ENCODE data around the gene IRF6.

The IRF6 gene

DNA sequence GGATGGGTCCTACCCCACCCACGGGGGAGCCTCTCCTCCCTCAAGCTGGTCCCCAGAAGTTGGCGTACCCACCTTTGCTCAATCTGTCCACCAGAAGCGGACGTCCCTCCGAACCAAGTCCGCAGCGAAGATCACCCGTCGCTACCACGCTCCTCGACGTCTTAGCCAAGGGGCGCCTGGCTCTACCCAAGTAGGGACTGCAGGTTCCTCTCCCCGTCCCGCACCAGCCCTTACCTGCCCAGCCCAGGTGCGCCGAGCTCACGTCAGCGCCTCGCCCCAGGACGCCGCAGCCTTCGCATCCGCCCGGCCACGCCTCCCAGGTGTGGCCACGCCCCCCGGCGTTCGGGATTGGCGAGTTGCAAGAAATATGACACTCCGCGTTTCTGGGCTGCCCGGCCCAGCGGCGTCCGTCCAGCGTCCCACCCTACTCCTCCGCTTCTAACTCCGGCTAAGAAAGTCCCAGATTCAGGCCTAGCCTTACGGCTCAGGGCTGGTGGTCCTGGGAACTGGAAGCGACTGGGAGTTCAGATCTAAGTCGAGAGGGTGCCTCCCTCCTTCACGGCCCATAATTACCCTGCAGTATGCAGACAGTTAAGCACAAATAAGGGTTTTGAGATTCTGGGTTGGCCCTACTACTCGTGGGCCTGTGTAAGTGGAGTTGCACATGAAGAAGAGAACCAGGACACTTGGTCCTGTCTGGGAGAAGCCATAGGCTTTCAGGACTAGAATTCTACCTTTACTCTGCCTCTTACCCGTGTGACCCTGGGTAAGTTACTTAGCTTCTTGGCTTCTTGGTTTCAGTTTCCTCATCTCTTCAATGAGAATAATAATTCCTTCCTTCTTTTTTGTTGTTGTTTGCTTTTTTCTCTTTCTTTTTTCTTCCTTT lies at the start of gene IRF6:
IRF6 (minus strand) TSS at position 268 of the 886 bp plus-strand sequence. CDS start 4,729 bp downstream, outside the sequence.
- H3K4me3 ChIP-seq (ENCODE audit: low read depth in 1 of 2, low read length in 2 of 2) = peak within 1 kb of the TSS in 1 of 2 donors; percentile 16
- no peaks in the 10 kb centered on the region for H3K27me3 ChIP-seq (ENCODE audit: control insufficient read depth in 1 of 2, insufficient read depth in 2 of 2, low read length in 2 of 2)
- H3K9me3 ChIP-seq (ENCODE audit: low read length) = no peaks in the 10 kb centered on the region
- H3K9ac ChIP-seq (ENCODE audit: low read length) = no peak within 1 kb of the TSS
- H3K4me1 ChIP-seq (ENCODE audit: insufficient read depth, low read length) = peaks cover 7% of the 10 kb centered on the region
- no peaks in the 10 kb centered on the region for H3K36me3 ChIP-seq (ENCODE audit: insufficient read depth, low read length)
- H3K27ac ChIP-seq (ENCODE audit: low read depth, low read length) = no peak within 1 kb of the TSS

DNA sequence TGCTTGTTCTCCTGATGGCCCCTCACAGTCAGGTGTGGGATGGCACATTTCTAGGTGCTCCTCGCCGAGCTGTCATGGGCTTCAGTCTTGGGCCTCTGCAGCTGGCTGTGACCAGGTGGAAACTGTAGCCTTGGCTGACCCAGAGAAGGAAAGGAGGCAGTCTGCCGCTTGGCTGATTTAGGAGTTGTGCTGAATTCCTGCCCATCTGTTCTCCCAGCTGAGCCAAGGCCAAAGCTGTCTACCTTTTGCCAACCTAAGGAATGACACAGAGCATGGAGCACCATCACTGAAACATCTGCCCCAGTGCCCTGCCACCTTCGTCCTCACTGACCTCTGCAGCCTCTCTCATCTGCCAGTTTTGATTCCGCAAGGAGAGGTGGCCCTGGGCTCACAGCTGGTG lies 49.7 kb upstream of the IRF6 start:
- Histone ChIP-seq H3K36me3 (ENCODE audit: insufficient read depth, low read length) (peaks cover 25% of the 10 kb centered on the region), H3K9ac (ENCODE audit: low read length) (no peak overlapping the region), H3K27me3 (ENCODE audit: control insufficient read depth in 1 of 2, insufficient read depth in 2 of 2, low read length in 2 of 2) (no peaks in the 10 kb centered on the region), H3K4me1 (ENCODE audit: insufficient read depth, low read length) (no peaks in the 10 kb centered on the region), H3K4me3 (ENCODE audit: low read depth in 1 of 2, low read length in 2 of 2) (no peak overlapping the region), H3K27ac (ENCODE audit: low read depth, low read length) (no peak overlapping the region), H3K9me3 (ENCODE audit: low read length) (no peaks in the 10 kb centered on the region)

DNA sequence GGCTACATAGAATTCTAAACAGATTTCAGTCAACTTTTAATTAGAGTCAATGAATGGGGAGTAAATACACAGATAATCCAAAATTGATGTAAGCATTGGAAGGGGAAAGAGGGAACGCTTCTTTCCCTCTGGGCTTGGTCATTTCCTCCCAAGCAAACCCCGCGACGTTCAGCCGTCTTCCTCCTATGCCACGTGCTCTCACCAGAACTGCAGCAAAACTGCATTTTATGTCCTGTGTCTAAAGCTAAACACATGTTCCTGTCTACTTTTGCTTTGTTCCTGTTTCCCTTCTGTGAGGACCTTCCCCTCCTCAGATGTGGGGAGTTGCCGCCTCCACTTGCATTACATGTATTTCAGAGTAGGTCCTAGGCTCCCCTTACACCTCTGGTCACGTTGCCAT lies 49.1 kb upstream of the IRF6 start:
- Histone ChIP-seq H3K9ac (ENCODE audit: low read length) (no peak overlapping the region), H3K27me3 (ENCODE audit: control insufficient read depth in 1 of 2, insufficient read depth in 2 of 2, low read length in 2 of 2) (no peaks in the 10 kb centered on the region), H3K36me3 (ENCODE audit: insufficient read depth, low read length) (peaks cover 25% of the 10 kb centered on the region), H3K4me1 (ENCODE audit: insufficient read depth, low read length) (no peaks in the 10 kb centered on the region), H3K9me3 (ENCODE audit: low read length) (no peaks in the 10 kb centered on the region), H3K4me3 (ENCODE audit: low read depth in 1 of 2, low read length in 2 of 2) (no peak overlapping the region), H3K27ac (ENCODE audit: low read depth, low read length) (no peak overlapping the region)

DNA sequence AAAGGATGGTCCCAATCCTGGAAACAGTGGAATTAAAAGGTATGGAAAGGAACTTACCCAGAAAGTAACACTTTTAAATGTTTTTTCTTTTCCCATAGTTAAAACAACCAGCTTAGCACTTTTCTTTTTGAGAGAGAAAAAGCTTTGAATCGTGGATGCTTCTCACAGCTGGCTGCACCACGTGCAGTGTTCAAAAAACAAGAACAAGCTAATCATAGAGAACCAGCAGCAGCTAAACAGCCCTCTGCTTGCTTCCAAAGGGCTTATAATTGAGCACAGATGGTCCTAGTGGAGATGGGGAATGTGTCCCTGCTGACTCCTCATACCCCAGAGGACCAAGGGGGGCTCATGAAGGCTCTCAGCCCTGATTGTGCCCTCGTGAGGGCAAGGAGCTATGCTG lies 48.3 kb upstream of the IRF6 start:
- H3K27ac ChIP-seq (ENCODE audit: low read depth, low read length) = no peak overlapping the region
- H3K4me1 ChIP-seq (ENCODE audit: insufficient read depth, low read length) = no peaks in the 10 kb centered on the region
- no peak overlapping the region for H3K9ac ChIP-seq (ENCODE audit: low read length)
- no peak overlapping the region for H3K4me3 ChIP-seq (ENCODE audit: low read depth in 1 of 2, low read length in 2 of 2)
- peaks cover 29% of the 10 kb centered on the region for H3K36me3 ChIP-seq (ENCODE audit: insufficient read depth, low read length)
- H3K9me3 ChIP-seq (ENCODE audit: low read length) = no peaks in the 10 kb centered on the region
- H3K27me3 ChIP-seq (ENCODE audit: control insufficient read depth in 1 of 2, insufficient read depth in 2 of 2, low read length in 2 of 2) = no peaks in the 10 kb centered on the region

DNA sequence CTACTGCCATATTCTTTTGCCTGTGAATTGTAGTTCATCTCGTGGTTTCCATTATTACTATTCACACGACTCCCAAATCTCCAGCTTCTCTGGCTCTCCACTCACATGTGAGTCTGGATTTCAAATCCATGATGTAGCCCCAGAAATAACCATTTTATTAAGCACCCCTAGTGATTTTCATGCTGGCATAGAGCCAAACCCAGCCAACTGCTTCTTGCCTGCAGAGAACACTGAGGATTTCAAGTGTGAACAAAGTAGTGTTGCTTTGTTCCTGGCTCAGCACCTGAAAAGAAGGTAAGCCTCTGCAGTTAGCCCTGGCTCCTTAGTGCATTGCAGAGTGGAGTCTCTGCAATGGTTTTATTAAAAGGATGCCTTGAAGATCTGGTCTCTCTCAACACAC lies 47.7 kb upstream of the IRF6 start:
- H3K27ac ChIP-seq (ENCODE audit: low read depth, low read length) = no peak overlapping the region
- H3K9me3 ChIP-seq (ENCODE audit: low read length) = no peaks in the 10 kb centered on the region
- no peak overlapping the region for H3K4me3 ChIP-seq (ENCODE audit: low read depth in 1 of 2, low read length in 2 of 2)
- H3K36me3 ChIP-seq (ENCODE audit: insufficient read depth, low read length) = peaks cover 34% of the 10 kb centered on the region
- H3K27me3 ChIP-seq (ENCODE audit: control insufficient read depth in 1 of 2, insufficient read depth in 2 of 2, low read length in 2 of 2) = no peaks in the 10 kb centered on the region
- no peak overlapping the region for H3K9ac ChIP-seq (ENCODE audit: low read length)
- H3K4me1 ChIP-seq (ENCODE audit: insufficient read depth, low read length) = no peaks in the 10 kb centered on the region

DNA sequence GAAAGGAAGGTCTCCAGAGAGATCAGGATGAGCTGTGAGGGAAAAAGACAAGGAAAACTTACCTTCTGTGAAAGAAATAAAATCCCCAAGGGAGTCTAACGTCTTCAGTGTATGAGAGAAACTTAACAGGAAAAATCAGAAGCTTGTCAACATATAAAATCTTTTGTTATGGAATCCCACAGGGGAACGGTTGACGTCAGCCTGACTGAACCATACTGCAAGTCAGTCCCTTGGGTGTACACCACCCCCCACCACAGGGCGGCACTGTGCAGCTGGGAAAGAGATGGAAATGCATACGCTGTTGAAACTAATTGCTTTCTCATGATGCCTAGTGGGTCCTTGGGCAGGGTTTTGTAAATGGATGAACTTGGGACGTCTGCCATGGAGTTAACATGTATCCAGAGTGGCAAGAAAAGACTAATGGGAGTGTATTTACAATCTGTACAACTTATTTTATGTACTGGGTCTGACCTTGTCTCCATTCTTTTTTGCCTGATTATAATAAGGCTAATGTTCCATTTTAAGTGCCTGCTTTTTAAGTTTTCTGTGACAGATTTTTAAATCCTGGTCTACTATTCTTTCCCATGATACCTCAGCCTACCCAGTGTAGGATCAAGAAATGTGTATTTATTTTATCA lies 44.5 kb upstream of the IRF6 start:
- Histone ChIP-seq H3K9me3 (ENCODE audit: low read length) (no peaks in the 10 kb centered on the region), H3K36me3 (ENCODE audit: insufficient read depth, low read length) (peaks cover 40% of the 10 kb centered on the region)

DNA sequence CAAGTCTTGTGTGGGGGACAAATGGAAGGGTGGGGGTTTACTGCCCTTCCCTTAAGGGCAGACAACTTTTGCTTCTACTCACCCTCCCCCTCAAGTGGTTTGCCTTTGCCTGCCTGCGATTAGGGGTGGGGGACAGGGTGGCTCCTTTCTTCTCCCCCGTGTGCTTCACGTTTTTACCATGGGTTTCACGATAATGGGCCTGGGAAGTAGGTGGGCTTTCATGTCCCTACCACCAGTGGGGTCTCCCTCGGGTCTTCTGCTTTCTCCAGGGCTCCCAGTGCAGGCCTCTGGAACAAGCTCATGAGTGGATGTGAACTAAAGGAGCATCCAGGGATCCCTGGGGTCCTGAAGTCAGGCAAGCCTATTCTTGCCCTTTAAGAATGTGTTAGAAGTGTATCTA lies 43.4 kb upstream of the IRF6 start:
- Histone ChIP-seq H3K4me1 (ENCODE audit: insufficient read depth, low read length) (no peaks in the 10 kb centered on the region), H3K27ac (ENCODE audit: low read depth, low read length) (no peak overlapping the region)

More for the DNA sequence above, 44.5 kb upstream of the IRF6 start:
- Histone ChIP-seq H3K27ac (ENCODE audit: low read depth, low read length) (no peak overlapping the region), H3K4me3 (ENCODE audit: low read depth in 1 of 2, low read length in 2 of 2) (no peak overlapping the region), H3K9ac (ENCODE audit: low read length) (no peak overlapping the region), H3K27me3 (ENCODE audit: control insufficient read depth in 1 of 2, insufficient read depth in 2 of 2, low read length in 2 of 2) (no peaks in the 10 kb centered on the region), H3K4me1 (ENCODE audit: insufficient read depth, low read length) (no peaks in the 10 kb centered on the region)

DNA sequence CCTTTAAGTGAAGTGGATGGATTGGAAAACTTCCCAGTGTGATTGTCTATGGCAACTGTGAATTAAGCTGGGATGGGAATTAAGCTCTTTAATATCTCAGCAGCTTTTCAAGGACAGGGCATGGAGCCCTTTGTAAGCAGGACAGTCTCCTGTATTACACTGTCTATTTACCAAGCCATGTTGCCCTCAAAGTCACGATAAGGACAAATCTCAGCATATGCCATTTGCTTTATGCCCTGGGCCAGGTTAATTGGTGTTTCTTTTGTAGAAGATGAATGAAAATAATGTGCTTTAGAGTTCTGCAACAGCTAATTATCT lies 39.4 kb upstream of the IRF6 start:
- Histone ChIP-seq H3K4me3 (ENCODE audit: low read depth in 1 of 2, low read length in 2 of 2) (no peak overlapping the region), H3K27me3 (ENCODE audit: control insufficient read depth in 1 of 2, insufficient read depth in 2 of 2, low read length in 2 of 2) (no peaks in the 10 kb centered on the region), H3K4me1 (ENCODE audit: insufficient read depth, low read length) (no peaks in the 10 kb centered on the region), H3K9me3 (ENCODE audit: low read length) (no peaks in the 10 kb centered on the region), H3K36me3 (ENCODE audit: insufficient read depth, low read length) (peaks cover 56% of the 10 kb centered on the region), H3K27ac (ENCODE audit: low read depth, low read length) (no peak overlapping the region), H3K9ac (ENCODE audit: low read length) (no peak overlapping the region)

More for the DNA sequence above, 43.4 kb upstream of the IRF6 start:
- no peaks in the 10 kb centered on the region for H3K27me3 ChIP-seq (ENCODE audit: control insufficient read depth in 1 of 2, insufficient read depth in 2 of 2, low read length in 2 of 2)
- H3K4me3 ChIP-seq (ENCODE audit: low read depth in 1 of 2, low read length in 2 of 2) = no peak overlapping the region
- no peak overlapping the region for H3K9ac ChIP-seq (ENCODE audit: low read length)
- peaks cover 47% of the 10 kb centered on the region for H3K36me3 ChIP-seq (ENCODE audit: insufficient read depth, low read length)
- H3K9me3 ChIP-seq (ENCODE audit: low read length) = no peaks in the 10 kb centered on the region

DNA sequence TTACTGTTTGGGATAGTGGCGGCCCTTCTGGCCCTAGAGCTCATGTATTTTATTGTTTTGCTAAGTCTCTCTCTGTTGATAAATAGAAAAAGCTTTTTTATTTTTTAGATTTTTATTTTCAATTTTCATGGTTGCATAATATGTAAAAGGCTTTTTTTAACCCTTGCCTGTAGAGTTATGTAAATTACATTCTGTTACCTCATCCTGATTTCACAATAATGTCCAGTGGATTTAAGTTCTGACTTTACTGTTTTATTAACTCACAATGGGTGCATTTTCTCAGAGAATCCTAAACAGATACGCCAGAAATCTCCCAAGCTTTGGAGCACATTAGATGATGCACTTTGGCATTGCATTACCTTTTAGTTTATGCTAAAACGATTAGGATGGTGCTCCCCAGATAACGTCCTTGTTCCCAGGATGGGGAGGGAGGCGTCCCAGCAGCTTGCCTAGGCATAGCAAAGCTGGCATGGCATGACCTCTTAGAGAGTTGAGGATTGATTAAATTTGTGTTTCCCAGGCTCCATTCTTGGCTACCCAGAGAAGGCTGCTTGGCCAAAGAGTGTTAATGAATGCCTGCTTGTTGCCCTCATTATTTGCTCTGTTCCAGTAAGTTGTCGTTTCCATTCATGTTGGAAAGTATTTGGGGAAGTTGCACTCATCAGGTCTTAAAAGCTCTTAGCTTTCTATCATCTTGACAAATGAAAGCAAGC lies 38.9 kb upstream of the IRF6 start:
- H3K27ac ChIP-seq (ENCODE audit: low read depth, low read length) = no peak overlapping the region
- no peaks in the 10 kb centered on the region for H3K27me3 ChIP-seq (ENCODE audit: control insufficient read depth in 1 of 2, insufficient read depth in 2 of 2, low read length in 2 of 2)
- H3K4me3 ChIP-seq (ENCODE audit: low read depth in 1 of 2, low read length in 2 of 2) = no peak overlapping the region
- no peaks in the 10 kb centered on the region for H3K4me1 ChIP-seq (ENCODE audit: insufficient read depth, low read length)
- H3K9me3 ChIP-seq (ENCODE audit: low read length) = no peaks in the 10 kb centered on the region
- H3K36me3 ChIP-seq (ENCODE audit: insufficient read depth, low read length) = peaks cover 61% of the 10 kb centered on the region
- H3K9ac ChIP-seq (ENCODE audit: low read length) = no peak overlapping the region

DNA sequence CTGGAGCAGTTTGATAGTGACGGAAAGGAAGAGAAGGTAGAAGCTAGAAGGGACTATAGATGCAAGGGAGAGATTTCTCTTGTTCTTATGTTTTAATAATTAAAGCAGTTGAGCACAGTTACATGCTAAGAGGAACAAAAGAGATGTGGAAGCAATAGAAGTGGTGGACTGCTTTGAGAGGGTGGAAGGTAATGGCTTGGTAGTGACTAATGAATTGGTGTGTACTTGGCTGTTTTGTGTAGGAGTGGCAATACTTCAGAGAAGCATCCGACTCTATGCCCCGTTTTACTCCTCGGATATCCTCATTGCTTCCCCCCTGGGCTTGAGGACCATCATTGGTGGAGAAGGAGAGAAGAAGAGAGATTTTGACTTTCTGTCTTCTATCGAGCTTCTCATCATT lies 34.7 kb upstream of the IRF6 start:
- no peak overlapping the region for H3K9ac ChIP-seq (ENCODE audit: low read length)
- no peaks in the 10 kb centered on the region for H3K4me1 ChIP-seq (ENCODE audit: insufficient read depth, low read length)
- no peaks in the 10 kb centered on the region for H3K27me3 ChIP-seq (ENCODE audit: control insufficient read depth in 1 of 2, insufficient read depth in 2 of 2, low read length in 2 of 2)
- H3K9me3 ChIP-seq (ENCODE audit: low read length) = no peaks in the 10 kb centered on the region
- H3K4me3 ChIP-seq (ENCODE audit: low read depth in 1 of 2, low read length in 2 of 2) = no peak overlapping the region
- H3K27ac ChIP-seq (ENCODE audit: low read depth, low read length) = no peak overlapping the region
- H3K36me3 ChIP-seq (ENCODE audit: insufficient read depth, low read length) = peaks cover 82% of the 10 kb centered on the region

DNA sequence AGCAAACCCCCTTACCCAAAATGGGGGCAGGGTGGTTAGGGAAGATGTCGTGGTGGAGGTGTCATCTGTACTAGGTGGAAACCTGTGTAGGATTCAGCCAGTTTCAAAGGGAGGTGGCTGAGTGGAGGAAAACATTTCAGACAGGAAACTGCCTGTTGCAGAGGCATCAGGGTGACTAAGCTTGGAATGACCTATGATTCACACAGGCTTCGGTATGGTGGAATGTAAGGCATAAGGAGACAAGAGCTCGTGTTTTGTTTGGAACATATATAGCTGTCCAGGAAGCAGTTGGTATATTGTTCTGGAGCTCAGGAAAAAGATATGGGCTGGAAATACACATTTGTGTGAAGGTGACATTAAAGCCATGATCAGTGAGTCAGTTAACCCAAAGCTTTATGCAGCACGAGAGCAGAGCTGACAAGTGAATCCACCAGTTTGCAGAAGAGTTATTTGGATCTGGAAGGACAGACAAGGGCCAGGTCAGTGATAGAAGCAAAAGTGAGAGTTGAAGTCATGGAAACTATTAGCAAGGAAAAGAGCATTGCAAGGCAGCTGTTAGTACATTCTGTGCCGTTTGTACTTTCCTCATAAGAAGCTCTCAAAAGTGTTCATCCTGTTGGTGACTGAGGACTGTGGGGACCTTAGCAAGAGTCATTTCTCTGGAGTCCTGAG lies 34.1 kb upstream of the IRF6 start:
- H3K27ac ChIP-seq (ENCODE audit: low read depth, low read length) = no peak overlapping the region
- no peaks in the 10 kb centered on the region for H3K4me1 ChIP-seq (ENCODE audit: insufficient read depth, low read length)
- H3K36me3 ChIP-seq (ENCODE audit: insufficient read depth, low read length) = peaks cover 83% of the 10 kb centered on the region
- no peaks in the 10 kb centered on the region for H3K27me3 ChIP-seq (ENCODE audit: control insufficient read depth in 1 of 2, insufficient read depth in 2 of 2, low read length in 2 of 2)
- no peak overlapping the region for H3K4me3 ChIP-seq (ENCODE audit: low read depth in 1 of 2, low read length in 2 of 2)
- no peaks in the 10 kb centered on the region for H3K9me3 ChIP-seq (ENCODE audit: low read length)
- no peak overlapping the region for H3K9ac ChIP-seq (ENCODE audit: low read length)

All from muscle layer of colon (tissue), 2 donors.